ENCODE results near the gene STK17B. TPM values are rescaled to one million over a fixed set of nuclear protein-coding genes. Genes with fewer than 3 reads are reported as not detected.

STK17B gene
- total and polyA plus RNA-seq, 10 of the 15 experiments (the other 5 are each of a cell fraction or from before 2014, with no cell fraction given) = 21.2 to 108 (median 53.7) TPM

GRCh38 chr2:196160101-196160500 lies 11.3 kb downstream of the STK17B start (continued):
- TF ChIP-seq ZNF687 (IDR thresholded peaks at IDR 0.05) (peak; percentile 62; the same call in 1 of the 2 replicates), TCF3 (IDR thresholded peaks at IDR 0.05; ENCODE audit: borderline replicate concordance, insufficient read depth, low read depth, low read length) (no peak), E2F8 (IDR thresholded peaks at IDR 0.05; ENCODE audit: low read depth, partially characterized antibody) (peak; percentile 25), PML (IDR thresholded peaks at IDR 0.05; ENCODE audit: low read length) (no peak; the same call in 1 of the 2 replicates), NFYA (IDR thresholded peaks at IDR 0.05; ENCODE audit: borderline replicate concordance, low read depth, low read length) (no peak), RB1 (IDR thresholded peaks at IDR 0.05; ENCODE audit: borderline replicate concordance) (no peak), BCL11A (IDR thresholded peaks at IDR 0.05; ENCODE audit: low read depth, low read length) (peak; percentile 82; the same call in 1 of the 2 replicates), TAF1 (IDR thresholded peaks at IDR 0.05; ENCODE audit: borderline replicate concordance, low read depth, low read length) (no peak), NRF1 (conservative IDR thresholded peaks at IDR 0.05; ENCODE audit: low read depth, low read length) (no peak), ZBTB33 (IDR thresholded peaks at IDR 0.05) (no peak), CHD4 (IDR thresholded peaks at IDR 0.05) (no peak), NBN (IDR thresholded peaks at IDR 0.05) (peak; percentile 79), BCLAF1 (IDR thresholded peaks at IDR 0.05) (no peak), EED (IDR thresholded peaks at IDR 0.05; ENCODE audit: low read depth) (peak; percentile 93), YY1 (IDR thresholded peaks at IDR 0.05; ENCODE audit: low read depth, low read length) (no peak), ZNF24 (IDR thresholded peaks at IDR 0.05) (no peak; the same call in 1 of the 2 replicates), FOS (IDR thresholded peaks at IDR 0.05; ENCODE audit: borderline replicate concordance, extremely low read depth, insufficient read length) (no peak), TBL1XR1 (IDR thresholded peaks at IDR 0.05; ENCODE audit: low read depth, low read length) (peak; percentile 85), ZNF622 (IDR thresholded peaks at IDR 0.05) (no peak)

Measured in GM12878 (cell line).